Pulmonary artery endothelial cell (primary cell): ENCODE measurements around the gene PPP1R16B. TPM values are rescaled to one million over a fixed set of nuclear protein-coding genes. Genes with fewer than 3 reads are reported as not detected.
A peak's percentile ranks its signal among the peaks of the same experiment; 100 is the strongest.
"Not testable (repeated sequence)": the region's sequence is repeated elsewhere in the genome, so short reads cannot be mapped to it uniquely, and the experiment has no call there.

Source experiments
- DNase-seq: peaks from one replicate; pipeline ENCODE4 v3.0.0-alpha.2; 2011; ENCODE audit warnings: low read depth, low spot score
- total RNA-seq: library from RNA; depleted of rRNA; stranded (reverse); fragments of >200 nt; gene quantifications from 2 replicates; pipeline ENCODE4 v1.2.3, GENCODE V29; 2014

The PPP1R16B gene
- total RNA-seq, 1 donor from 2014 or later = 118 TPM

GRCh38 chr20:38791291-38791690 is 14.2 kb upstream of the PPP1R16B start:
- no peak for DNase-seq

- DNase-seq = no peak
Observed at GRCh38 chr20:38791940-38792339, 13.6 kb upstream of the PPP1R16B start.

GRCh38 chr20:38794057-38794456 is 11.4 kb upstream of the PPP1R16B start:
- DNase-seq = not testable (repeated sequence)

GRCh38 chr20:38798266-38798665 is 7.2 kb upstream of the PPP1R16B start:
- no peak for DNase-seq

GRCh38 chr20:38799203-38799602 is 6.3 kb upstream of the PPP1R16B start:
- DNase-seq = peak; percentile 81

- DNase-seq = no peak
Observed at GRCh38 chr20:38800882-38801281, 4.6 kb upstream of the PPP1R16B start.

GRCh38 chr20:38804221-38804620 is 1.3 kb upstream of the PPP1R16B start:
- DNase-seq = no peak

- peak; percentile 88 for DNase-seq
Observed at GRCh38 chr20:38804682-38805501, 605 bp upstream of the PPP1R16B start.

- DNase-seq = no peak
Observed at GRCh38 chr20:38805958-38806854, 709 bp downstream of the PPP1R16B start.

- DNase-seq = no peak
Observed at GRCh38 chr20:38806855-38807655, 1.6 kb downstream of the PPP1R16B start.

GRCh38 chr20:38809942-38810341 is 4.4 kb downstream of the PPP1R16B start:
- no peak for DNase-seq

GRCh38 chr20:38810926-38811630 is 5.6 kb downstream of the PPP1R16B start:
- DNase-seq = no peak

- no peak for DNase-seq
Observed at GRCh38 chr20:38811769-38812168, 6.3 kb downstream of the PPP1R16B start.

GRCh38 chr20:38812182-38812581 is 6.7 kb downstream of the PPP1R16B start:
- DNase-seq = peak; percentile 80

- DNase-seq = no peak
Observed at GRCh38 chr20:38812709-38813573, 7.4 kb downstream of the PPP1R16B start.

- DNase-seq = not testable (repeated sequence)
Observed at GRCh38 chr20:38813574-38813962, 8.1 kb downstream of the PPP1R16B start.

- DNase-seq = no peak
Observed at GRCh38 chr20:38815446-38815845, 9.9 kb downstream of the PPP1R16B start.

- DNase-seq = no peak
Observed at GRCh38 chr20:38818113-38819065, 12.9 kb downstream of the PPP1R16B start.

GRCh38 chr20:38825571-38825900 is 20.0 kb downstream of the PPP1R16B start:
- DNase-seq = no peak
